Immature natural killer cell (primary cell): ENCODE measurements around the gene EPHA3. TPM values are rescaled to one million over a fixed set of nuclear protein-coding genes. Genes with fewer than 3 reads are reported as not detected.
"Not testable (repeated sequence)": the region's sequence is repeated elsewhere in the genome, so short reads cannot be mapped to it uniquely, and the experiment has no call there.

ENCODE experiments used
- DNase-seq, 3 donors: peaks; one replicate each; pipeline ENCODE4 v3.0.0; 2022; ENCODE audit warnings: mixed read lengths in 1 of 3
- H3K27ac Mint-ChIP-seq, 6 donors: one replicate each; pipeline ENCODE4 v1.8.0; 2020; ENCODE audit warnings: mixed read lengths in 6 of 6, mild to moderate bottlenecking in 5 of 6, inconsistent platforms in 4 of 6, moderate library complexity in 3 of 6
- H3K27me3 Mint-ChIP-seq, 3 donors: one replicate each; pipeline ENCODE4 v1.8.0; 2020 to 2021; ENCODE audit warnings: low read depth in 3 of 3, mild to moderate bottlenecking in 3 of 3, mixed read lengths in 3 of 3, moderate library complexity in 3 of 3, inconsistent platforms in 1 of 3
- H3K36me3 Mint-ChIP-seq, 3 donors: one replicate each; pipeline ENCODE4 v1.8.0; 2020; ENCODE audit warnings: mixed read lengths in 3 of 3, inconsistent platforms in 2 of 3, mild to moderate bottlenecking in 2 of 3
- H3K4me1 Mint-ChIP-seq, 2 donors: one replicate each; pipeline ENCODE4 v1.8.0; 2020; ENCODE audit warnings: inconsistent platforms in 2 of 2, mild to moderate bottlenecking in 2 of 2, mixed read lengths in 2 of 2, moderate library complexity in 1 of 2
- H3K4me3 Mint-ChIP-seq, 5 donors: one replicate each; pipeline ENCODE4 v1.8.0; 2020; ENCODE audit warnings: mild to moderate bottlenecking in 5 of 5, mixed read lengths in 5 of 5, inconsistent platforms in 3 of 5, moderate library complexity in 3 of 5
- H3K9me3 Mint-ChIP-seq, 6 donors: one replicate each; pipeline ENCODE4 v1.8.0; 2020; ENCODE audit warnings: mild to moderate bottlenecking in 6 of 6, mixed read lengths in 6 of 6, inconsistent platforms in 4 of 6, moderate library complexity in 3 of 6
- polyA plus RNA-seq, 3 donors: library from polyadenylated mRNA; unstranded; fragments of 300-500 nt; fragmentation: Illumina TruSeq; gene quantifications; one replicate each; pipeline ENCODE4 v1.2.3, GENCODE V29; 2021

The EPHA3 gene
- polyA plus RNA-seq, 3 donors from 2014 or later = not detected

GRCh38 chr3:89335693-89336092 lies 228.3 kb downstream of the EPHA3 start:
- H3K27me3 Mint-ChIP-seq = no peaks in the 10 kb centered on the region

GRCh38 chr3:89340408-89340807 lies 233.0 kb downstream of the EPHA3 start:
- H3K27me3 Mint-ChIP-seq = no peaks in the 10 kb centered on the region
- peaks cover 22 to 55% (median 34%) of the 10 kb centered on the region in 6 donors for H3K9me3 Mint-ChIP-seq
- no peak overlapping the region for H3K4me3 Mint-ChIP-seq
- H3K27ac Mint-ChIP-seq = no peak overlapping the region
- no peaks in the 10 kb centered on the region for H3K4me1 Mint-ChIP-seq
- no peak for DNase-seq
- H3K36me3 Mint-ChIP-seq = no peaks in the 10 kb centered on the region

More at GRCh38 chr3:89335693-89336092, 228.3 kb downstream of the EPHA3 start:
- Mint-ChIP-seq H3K9me3 (peaks cover 9 to 44% (median 22%) of the 10 kb centered on the region in 6 donors), H3K27ac (no peak overlapping the region), H3K36me3 (no peaks in the 10 kb centered on the region), H3K4me1 (no peaks in the 10 kb centered on the region), H3K4me3 (no peak overlapping the region)
- DNase-seq = no peak

- DNase-seq = no peak
- H3K27ac Mint-ChIP-seq = no peak overlapping the region
- H3K9me3 Mint-ChIP-seq = peaks cover 13 to 28% (median 23%) of the 10 kb centered on the region in 6 donors
- no peak overlapping the region for H3K4me3 Mint-ChIP-seq
- no peaks in the 10 kb centered on the region for H3K27me3 Mint-ChIP-seq
- no peaks in the 10 kb centered on the region for H3K4me1 Mint-ChIP-seq
- no peaks in the 10 kb centered on the region for H3K36me3 Mint-ChIP-seq
Measured at GRCh38 chr3:89344076-89344475, 236.7 kb downstream of the EPHA3 start.

- H3K9me3 Mint-ChIP-seq = peaks cover 6 to 24% (median 14%) of the 10 kb centered on the region in 6 donors
- H3K27ac Mint-ChIP-seq, DNase-seq, H3K4me1 Mint-ChIP-seq, H3K36me3 Mint-ChIP-seq, H3K4me3 Mint-ChIP-seq, H3K27me3 Mint-ChIP-seq: not testable (repeated sequence)
Measured at GRCh38 chr3:89350935-89351334, 243.5 kb downstream of the EPHA3 start.

- Mint-ChIP-seq H3K9me3 (peaks cover 8 to 35% (median 19%) of the 10 kb centered on the region in 6 donors), H3K27ac (no peak overlapping the region), H3K4me3 (no peak overlapping the region), H3K4me1 (no peaks in the 10 kb centered on the region), H3K27me3 (no peaks in the 10 kb centered on the region), H3K36me3 (no peaks in the 10 kb centered on the region)
- no peak for DNase-seq
Measured at GRCh38 chr3:89353465-89353864, 246.0 kb downstream of the EPHA3 start.

- H3K9me3 Mint-ChIP-seq = peaks cover 14 to 45% (median 30%) of the 10 kb centered on the region in 6 donors
- H3K27me3 Mint-ChIP-seq = peaks cover 0 to 2% (median 0%) of the 10 kb centered on the region in 3 donors
Measured at GRCh38 chr3:89358281-89358680, 250.9 kb downstream of the EPHA3 start.

GRCh38 chr3:89360156-89360555 lies 252.7 kb downstream of the EPHA3 start:
- peaks cover 12 to 49% (median 30%) of the 10 kb centered on the region in 6 donors for H3K9me3 Mint-ChIP-seq
- H3K27me3 Mint-ChIP-seq = peaks cover 0 to 2% (median 0%) of the 10 kb centered on the region in 3 donors
- H3K4me1 Mint-ChIP-seq = no peaks in the 10 kb centered on the region
- no peaks in the 10 kb centered on the region for H3K36me3 Mint-ChIP-seq
- no peak overlapping the region for H3K27ac Mint-ChIP-seq
- no peak overlapping the region for H3K4me3 Mint-ChIP-seq
- DNase-seq = no peak

More at GRCh38 chr3:89358281-89358680, 250.9 kb downstream of the EPHA3 start:
- Mint-ChIP-seq H3K27ac (no peak overlapping the region), H3K4me3 (no peak overlapping the region), H3K36me3 (no peaks in the 10 kb centered on the region), H3K4me1 (no peaks in the 10 kb centered on the region)
- DNase-seq = no peak

GRCh38 chr3:89362496-89362895 lies 255.1 kb downstream of the EPHA3 start:
- DNase-seq = no peak
- Mint-ChIP-seq H3K9me3 (peaks cover 14 to 59% (median 32%) of the 10 kb centered on the region in 6 donors), H3K27me3 (peaks cover 0 to 2% (median 0%) of the 10 kb centered on the region in 3 donors), H3K36me3 (peaks cover 0 to 3% (median 0%) of the 10 kb centered on the region in 3 donors), H3K4me1 (no peaks in the 10 kb centered on the region), H3K27ac (no peak overlapping the region), H3K4me3 (no peak overlapping the region)

- Mint-ChIP-seq H3K27ac (no peak overlapping the region), H3K27me3 (peaks cover 0 to 2% (median 0%) of the 10 kb centered on the region in 3 donors), H3K36me3 (peaks cover 0 to 3% (median 0%) of the 10 kb centered on the region in 3 donors), H3K9me3 (peaks cover 15 to 60% (median 36%) of the 10 kb centered on the region in 6 donors), H3K4me1 (no peaks in the 10 kb centered on the region), H3K4me3 (no peak overlapping the region)
- no peak for DNase-seq
Measured at GRCh38 chr3:89363171-89363570, 255.8 kb downstream of the EPHA3 start.

- Mint-ChIP-seq H3K9me3 (peaks cover 19 to 71% (median 43%) of the 10 kb centered on the region in 6 donors), H3K4me3 (no peak overlapping the region), H3K27me3 (peaks cover 0 to 2% (median 0%) of the 10 kb centered on the region in 3 donors), H3K36me3 (peaks cover 0 to 3% (median 0%) of the 10 kb centered on the region in 3 donors), H3K27ac (no peak overlapping the region), H3K4me1 (no peaks in the 10 kb centered on the region)
- no peak for DNase-seq
Measured at GRCh38 chr3:89364314-89364713, 256.9 kb downstream of the EPHA3 start.

GRCh38 chr3:89367166-89367565 lies 259.7 kb downstream of the EPHA3 start:
- DNase-seq = no peak
- Mint-ChIP-seq H3K27me3 (no peaks in the 10 kb centered on the region), H3K9me3 (peaks cover 17 to 74% (median 42%) of the 10 kb centered on the region in 6 donors), H3K4me1 (no peaks in the 10 kb centered on the region), H3K27ac (no peak overlapping the region), H3K4me3 (no peak overlapping the region), H3K36me3 (peaks cover 0 to 3% (median 0%) of the 10 kb centered on the region in 3 donors)

GRCh38 chr3:89368846-89369245 lies 261.4 kb downstream of the EPHA3 start:
- Mint-ChIP-seq H3K36me3 (peaks cover 0 to 3% (median 0%) of the 10 kb centered on the region in 3 donors), H3K4me3 (no peak overlapping the region), H3K27me3 (no peaks in the 10 kb centered on the region), H3K9me3 (peaks cover 11 to 72% (median 34%) of the 10 kb centered on the region in 6 donors), H3K4me1 (no peaks in the 10 kb centered on the region), H3K27ac (no peak overlapping the region)
- DNase-seq = no peak

- no peaks in the 10 kb centered on the region for H3K36me3 Mint-ChIP-seq
- H3K4me3 Mint-ChIP-seq = no peak overlapping the region
- H3K27me3 Mint-ChIP-seq = no peaks in the 10 kb centered on the region
- H3K4me1 Mint-ChIP-seq = no peaks in the 10 kb centered on the region
- no peak overlapping the region for H3K27ac Mint-ChIP-seq
- H3K9me3 Mint-ChIP-seq = peaks cover 6 to 56% (median 20%) of the 10 kb centered on the region in 6 donors
- no peak for DNase-seq
Measured at GRCh38 chr3:89372456-89372855, 265.0 kb downstream of the EPHA3 start.

GRCh38 chr3:89373434-89373833 lies 266.0 kb downstream of the EPHA3 start:
- Mint-ChIP-seq H3K27ac (no peak overlapping the region), H3K27me3 (no peaks in the 10 kb centered on the region), H3K4me1 (no peaks in the 10 kb centered on the region)

GRCh38 chr3:89375451-89375850 lies 268.0 kb downstream of the EPHA3 start:
- DNase-seq = no peak
- Mint-ChIP-seq H3K9me3 (peaks cover 8 to 50% (median 15%) of the 10 kb centered on the region in 6 donors), H3K36me3 (no peaks in the 10 kb centered on the region), H3K4me1 (no peaks in the 10 kb centered on the region), H3K27me3 (no peaks in the 10 kb centered on the region), H3K27ac (no peak overlapping the region), H3K4me3 (no peak overlapping the region)

More at GRCh38 chr3:89373434-89373833, 266.0 kb downstream of the EPHA3 start:
- no peak overlapping the region for H3K4me3 Mint-ChIP-seq
- no peak for DNase-seq
- no peaks in the 10 kb centered on the region for H3K36me3 Mint-ChIP-seq
- peaks cover 7 to 52% (median 16%) of the 10 kb centered on the region in 6 donors for H3K9me3 Mint-ChIP-seq
